ENCODE results near the gene KRTAP20-1.

- TF ChIP-seq CTCF (IDR thresholded peaks at IDR 0.05) = no peak
- no peak for TF ChIP-seq EZH2 (IDR thresholded peaks at IDR 0.05)
Observed at GRCh38 chr21:30620080-30620479, 3.9 kb downstream of the KRTAP20-1 start.
